Keratinocyte (primary cell): Measurements from ENCODE around the gene DCDC2C. TPM values are rescaled to one million over a fixed set of nuclear protein-coding genes. Genes with fewer than 3 reads are reported as not detected.

Experiments
- DNase-seq: peaks from one replicate; pipeline ENCODE4 v3.0.0-alpha.2; 2011; ENCODE audit warnings: low read depth, missing footprints, low spot score
- FAIRE-seq: peaks from 2 replicates; lab custom pipeline; 2011; peaks lifted over from hg19 to GRCh38; lab: Jason Lieb, UNC
- H2AFZ ChIP-seq: 2 replicates; pipeline ENCODE4 v1.6.0; 2012; ENCODE audit warnings: low read length, control low read depth, inconsistent platforms; ENCODE audit not compliant: control insufficient read depth
- H3K27ac ChIP-seq: 2 replicates; pipeline ENCODE4 v1.5.1; 2011; ENCODE audit warnings: low read length; ENCODE audit not compliant: control insufficient read depth, insufficient read depth
- H3K27me3 ChIP-seq: 3 replicates; pipeline ENCODE4 v1.6.0; 2011; ENCODE audit warnings: low read length; ENCODE audit not compliant: control insufficient read depth, insufficient read depth; ENCODE audit errors: extremely low read depth
- H3K36me3 ChIP-seq, 2 experiments: 2 replicates in 1 of 2; 3 replicates in 1 of 2; pipeline ENCODE4 v1.5.1; 2011; ENCODE audit warnings: low read length in 2 of 2, mild to moderate bottlenecking in 1 of 2; ENCODE audit not compliant: control insufficient read depth in 2 of 2, insufficient read depth in 2 of 2; ENCODE audit errors: extremely low read depth in 1 of 2
- H3K4me1 ChIP-seq: 3 replicates; pipeline ENCODE4 v1.5.1; 2011; ENCODE audit warnings: low read length; ENCODE audit not compliant: control insufficient read depth, insufficient read depth; ENCODE audit errors: extremely low read depth
- H3K4me2 ChIP-seq: 3 replicates; pipeline ENCODE4 v1.6.0; 2011; ENCODE audit warnings: low read depth, low read length; ENCODE audit not compliant: control insufficient read depth, insufficient read depth; ENCODE audit errors: extremely low read depth
- H3K4me3 ChIP-seq, 3 experiments: fragments of 200-600 bp in 1 of 3; sonication (generic) in 1 of 3; 2 replicates in 2 of 3; 3 replicates in 1 of 3; pipeline ENCODE4 v1.5.1; 2011 to 2016; ENCODE audit warnings: low read length in 3 of 3, mild to moderate bottlenecking in 3 of 3, control low read depth in 2 of 3, inconsistent platforms in 1 of 3, low read depth in 1 of 3, mixed read lengths in 1 of 3, mixed run types in 1 of 3, moderate library complexity in 1 of 3; ENCODE audit not compliant: control insufficient read depth in 2 of 3, insufficient read depth in 2 of 3; ENCODE audit errors: extremely low read depth in 1 of 3
- H3K79me2 ChIP-seq: 2 replicates; pipeline ENCODE4 v1.6.0; 2012; ENCODE audit warnings: low read length; ENCODE audit not compliant: control insufficient read depth, insufficient read depth
- H3K9ac ChIP-seq: 3 replicates; pipeline ENCODE4 v1.6.0; 2011; ENCODE audit warnings: low read length; ENCODE audit not compliant: control insufficient read depth, insufficient read depth; ENCODE audit errors: extremely low read depth
- H3K9me1 ChIP-seq: 3 replicates; pipeline ENCODE4 v1.6.0; 2011; ENCODE audit warnings: low read length; ENCODE audit not compliant: control insufficient read depth, insufficient read depth; ENCODE audit errors: extremely low read depth
- H3K9me3 ChIP-seq: 2 replicates; pipeline ENCODE4 v1.5.1; 2012; ENCODE audit warnings: low read depth, low read length; ENCODE audit not compliant: control insufficient read depth
- H4K20me1 ChIP-seq: 3 replicates; pipeline ENCODE4 v1.6.0; 2011; ENCODE audit warnings: low read length; ENCODE audit not compliant: control insufficient read depth, insufficient read depth; ENCODE audit errors: extremely low read depth
- EZH2 ChIP-seq: IDR thresholded peaks from one replicate; pipeline ENCODE4 v1.6.1; 2012; ENCODE audit warnings: inconsistent platforms, mild to moderate bottlenecking, low read length, moderate library complexity
- dilution Hi-C: fragments of 300-500 bp; cut with MboI; formaldehyde crosslinking; loops from one replicate; pipeline ENCODE4 v1.7.0; 2020; ENCODE audit warnings: low sequenced_read_pairs; ENCODE audit not compliant: extremely low pct_ligation_motif_present
- polyA plus RNA-seq, 5 experiments: library from polyadenylated mRNA; depleted of rRNA in 3 of 5; stranded (reverse) in 3 of 5; stranded (forward) in 1 of 5; unstranded in 1 of 5; fragments of >200 nt; gene quantifications; 1 replicate in 1 of 5; 2 replicates in 3 of 5; 3 replicates in 1 of 5; pipeline versions ENCODE4 v1.2.1 to v1.2.3, GENCODE V29; 2011 to 2012; ENCODE audit warnings: missing spikeins in 2 of 5, low read depth in 1 of 5, low replicate concordance in 1 of 5
- TF ChIP-seq, protein P1 (sequence below), 3 experiments: IDR thresholded peaks in 1 of 3; conservative IDR thresholded peaks in 1 of 3; optimal IDR thresholded peaks in 1 of 3; 2 replicates in 2 of 3; 3 replicates in 1 of 3; pipeline versions ENCODE3 to v1.5.1; 2011; ENCODE audit warnings: low read length in 3 of 3, mild to moderate bottlenecking in 3 of 3, moderate library complexity in 2 of 3, control low read depth in 1 of 3, inconsistent platforms in 1 of 3; ENCODE audit not compliant: insufficient read depth in 2 of 3; ENCODE audit errors: extremely low read depth in 1 of 3

DCDC2C gene
- polyA plus RNA-seq, 1 donor (not counting 4 experiments of a cell fraction or from before 2014, with no cell fraction given), result not detected

DNA sequence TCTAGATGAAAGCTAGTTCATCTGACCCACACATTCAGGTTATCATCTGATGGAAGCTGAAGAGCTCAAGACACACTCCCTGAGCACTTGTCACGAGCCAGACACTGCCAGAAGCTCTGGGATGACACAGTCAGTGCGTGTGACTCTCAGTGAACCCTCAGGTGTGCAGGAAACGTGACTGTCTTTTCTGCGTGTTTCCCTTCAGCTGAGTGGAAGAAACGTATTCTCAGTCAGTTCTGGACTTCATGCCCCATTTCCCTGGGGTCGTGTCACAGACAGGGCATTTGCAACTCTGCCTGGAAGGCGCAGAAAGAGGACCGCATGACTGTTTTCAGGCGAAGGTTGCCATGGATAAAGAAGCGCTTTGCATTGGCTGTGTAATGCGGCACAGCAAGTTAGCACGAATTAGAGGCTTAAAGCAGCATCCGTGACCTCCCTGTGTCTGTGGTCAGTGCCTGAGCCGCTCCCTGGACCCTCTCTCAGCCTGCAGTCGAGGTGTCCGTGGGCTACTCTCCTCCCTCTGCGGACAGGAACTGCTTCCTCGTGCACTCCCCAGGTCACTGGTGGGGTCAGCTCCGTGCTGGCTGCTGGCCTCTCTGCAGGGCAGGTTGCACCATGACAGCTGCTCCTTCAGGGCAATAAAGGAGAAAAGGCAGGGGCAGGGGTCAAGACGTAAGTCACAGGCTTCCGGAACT lies 48.7 kb upstream of the DCDC2C start:
- Histone ChIP-seq H3K4me1 (peaks cover 11% of the 10 kb centered on the region), H2AFZ (no peak overlapping the region), H3K4me2 (no peak overlapping the region), H3K4me3 (no peak overlapping the region), H3K36me3 (no peaks in the 10 kb centered on the region), H3K27ac (no peak overlapping the region), H3K9me3 (no peaks in the 10 kb centered on the region), H3K27me3 (peaks cover 7% of the 10 kb centered on the region), H3K9ac (no peak overlapping the region), H4K20me1 (no peaks in the 10 kb centered on the region), H3K79me2 (no peaks in the 10 kb centered on the region), H3K9me1 (no peaks in the 10 kb centered on the region)
- FAIRE-seq (no peak), DNase-seq (no peak)
- dilution Hi-C loops, result no loop called here
- no peak for TF ChIP-seq EZH2
- TF ChIP-seq, protein P1, sequence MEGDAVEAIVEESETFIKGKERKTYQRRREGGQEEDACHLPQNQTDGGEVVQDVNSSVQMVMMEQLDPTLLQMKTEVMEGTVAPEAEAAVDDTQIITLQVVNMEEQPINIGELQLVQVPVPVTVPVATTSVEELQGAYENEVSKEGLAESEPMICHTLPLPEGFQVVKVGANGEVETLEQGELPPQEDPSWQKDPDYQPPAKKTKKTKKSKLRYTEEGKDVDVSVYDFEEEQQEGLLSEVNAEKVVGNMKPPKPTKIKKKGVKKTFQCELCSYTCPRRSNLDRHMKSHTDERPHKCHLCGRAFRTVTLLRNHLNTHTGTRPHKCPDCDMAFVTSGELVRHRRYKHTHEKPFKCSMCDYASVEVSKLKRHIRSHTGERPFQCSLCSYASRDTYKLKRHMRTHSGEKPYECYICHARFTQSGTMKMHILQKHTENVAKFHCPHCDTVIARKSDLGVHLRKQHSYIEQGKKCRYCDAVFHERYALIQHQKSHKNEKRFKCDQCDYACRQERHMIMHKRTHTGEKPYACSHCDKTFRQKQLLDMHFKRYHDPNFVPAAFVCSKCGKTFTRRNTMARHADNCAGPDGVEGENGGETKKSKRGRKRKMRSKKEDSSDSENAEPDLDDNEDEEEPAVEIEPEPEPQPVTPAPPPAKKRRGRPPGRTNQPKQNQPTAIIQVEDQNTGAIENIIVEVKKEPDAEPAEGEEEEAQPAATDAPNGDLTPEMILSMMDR (optimal IDR thresholded peaks at IDR 0.05 in 1 of 3, IDR thresholded peaks at IDR 0.05 in 1 of 3, conservative IDR thresholded peaks at IDR 0.05 in 1 of 3; ENCODE audit: extremely low read depth in 1 of 3, insufficient read depth in 2 of 3, low read length in 3 of 3), result no peak

DNA sequence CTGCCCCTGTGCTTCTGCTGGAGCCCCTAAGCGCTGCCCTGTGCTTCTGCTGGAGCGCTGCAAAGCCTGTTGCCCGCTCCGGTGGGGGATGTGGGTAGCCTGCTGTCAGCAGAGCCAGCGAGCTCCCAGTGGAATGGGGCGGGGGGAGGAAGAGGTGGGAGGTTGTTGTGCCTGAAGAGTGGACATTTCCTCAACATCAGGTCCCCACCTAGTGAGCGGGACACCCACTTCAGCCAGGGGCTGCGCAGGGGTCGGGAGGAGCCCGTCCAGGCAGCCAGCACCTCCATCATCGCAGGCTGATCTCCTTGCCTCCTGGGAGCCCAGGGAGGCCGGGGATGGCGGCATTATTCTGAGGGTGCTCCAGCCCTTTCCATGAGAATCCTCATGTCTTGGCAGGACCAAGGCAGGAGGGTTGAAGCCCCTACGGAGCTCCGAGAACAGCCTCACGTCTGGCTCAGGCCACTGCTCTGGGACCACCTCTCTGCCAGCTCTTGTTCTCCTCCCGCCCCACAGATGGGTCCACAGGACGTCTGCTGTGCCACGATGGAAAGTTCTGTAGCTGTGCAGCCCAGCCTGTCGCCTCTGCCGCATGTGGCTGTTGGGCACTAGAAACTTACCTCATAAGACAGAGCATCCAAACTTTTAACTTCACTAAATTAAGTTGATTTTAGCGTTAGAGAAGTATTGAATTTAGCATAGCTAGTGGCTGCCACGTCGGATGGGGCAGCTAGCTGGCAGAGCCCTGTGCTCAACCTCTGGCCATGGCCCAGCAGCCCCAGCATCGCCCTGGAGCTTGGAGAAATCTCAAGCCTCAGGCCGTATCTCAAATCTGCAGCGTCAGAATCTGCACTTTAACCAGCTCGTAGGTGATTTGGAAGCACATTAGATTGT lies 47.3 kb upstream of the DCDC2C start:
- FAIRE-seq, result no peak
- dilution Hi-C loops, result no loop called here
- Histone ChIP-seq H3K4me2 (no peak overlapping the region), H3K4me1 (peaks cover 8% of the 10 kb centered on the region), H4K20me1 (no peaks in the 10 kb centered on the region), H3K9me1 (no peaks in the 10 kb centered on the region), H3K79me2 (no peaks in the 10 kb centered on the region), H3K9me3 (peaks cover 2% of the 10 kb centered on the region), H3K27ac (no peak overlapping the region), H3K9ac (no peak overlapping the region), H3K36me3 (no peaks in the 10 kb centered on the region), H2AFZ (no peak overlapping the region), H3K27me3 (peaks cover 7% of the 10 kb centered on the region), H3K4me3 (no peak overlapping the region)
- no peak for DNase-seq
- TF ChIP-seq EZH2, result no peak
- TF ChIP-seq, protein P1 (optimal IDR thresholded peaks at IDR 0.05 in 1 of 3, IDR thresholded peaks at IDR 0.05 in 1 of 3, conservative IDR thresholded peaks at IDR 0.05 in 1 of 3; ENCODE audit: extremely low read depth in 1 of 3, insufficient read depth in 2 of 3, low read length in 3 of 3), result no peak
